IPS-18a (cell line): ENCODE measurements around the gene ABI3.
"Not testable (repeated sequence)": the region's sequence is repeated elsewhere in the genome, so short reads cannot be mapped to it uniquely, and the experiment has no call there.

Source experiments
- H3K27ac ChIP-seq: one replicate; pipeline ENCODE4 v1.5.1; 2013; ENCODE audit warnings: low read length
- H3K27me3 ChIP-seq: one replicate; pipeline ENCODE4 v1.6.1; 2013; ENCODE audit warnings: mild to moderate bottlenecking, low read length; ENCODE audit not compliant: control insufficient read depth, insufficient read depth
- H3K36me3 ChIP-seq: one replicate; pipeline ENCODE4 v1.6.1; 2013; ENCODE audit warnings: low read depth, low read length; ENCODE audit not compliant: control insufficient read depth
- H3K4me1 ChIP-seq: one replicate; pipeline ENCODE4 v1.6.1; 2013; ENCODE audit warnings: low read depth, low read length; ENCODE audit not compliant: control insufficient read depth
- H3K4me3 ChIP-seq: one replicate; pipeline ENCODE4 v1.5.1; 2013; ENCODE audit warnings: low read length
- H3K9ac ChIP-seq: one replicate; pipeline ENCODE4 v1.6.1; 2013; ENCODE audit warnings: mild to moderate bottlenecking, low read length, moderate library complexity
- H3K9me3 ChIP-seq: one replicate; pipeline ENCODE4 v1.6.1; 2013; ENCODE audit warnings: low read depth, low read length; ENCODE audit not compliant: control insufficient read depth

Gene ABI3

GRCh38 chr17:49210158-49211029 is at the start of gene ABI3, which contains the start of gene GNGT2:
TSS of gene ABI3 (plus strand) at chr17:49210707. CDS start at chr17:49210725, 18 bp downstream.
TSS of gene GNGT2 (minus strand) at chr17:49210574. CDS start at chr17:49207422, 3,152 bp downstream.
- Histone ChIP-seq H3K4me1 (peaks cover 15% of the 10 kb centered on the region), H3K27me3 (peaks cover 6% of the 10 kb centered on the region)

GRCh38 chr17:49162866-49163265 is 47.6 kb upstream of the ABI3 start:
- H3K27me3 ChIP-seq = peaks cover 4% of the 10 kb centered on the region
- no peaks in the 10 kb centered on the region for H3K4me1 ChIP-seq
- no peaks in the 10 kb centered on the region for H3K36me3 ChIP-seq
- no peak overlapping the region for H3K9ac ChIP-seq
- no peak overlapping the region for H3K4me3 ChIP-seq
- H3K27ac ChIP-seq = no peak overlapping the region
- H3K9me3 ChIP-seq = no peaks in the 10 kb centered on the region

More at GRCh38 chr17:49210158-49211029, at the start of gene ABI3, which contains the start of gene GNGT2:
- Histone ChIP-seq H3K27ac (no peak within 1 kb of the TSS), H3K9ac (no peak within 1 kb of the TSS), H3K4me3 (peak within 1 kb of the TSS; percentile 22), H3K36me3 (no peaks in the 10 kb centered on the region), H3K9me3 (no peaks in the 10 kb centered on the region)

GRCh38 chr17:49165143-49165542 is 45.4 kb upstream of the ABI3 start:
- Histone ChIP-seq H3K27ac (no peak overlapping the region), H3K4me1 (no peaks in the 10 kb centered on the region), H3K4me3 (no peak overlapping the region), H3K36me3 (no peaks in the 10 kb centered on the region), H3K27me3 (peaks cover 4% of the 10 kb centered on the region), H3K9me3 (no peaks in the 10 kb centered on the region), H3K9ac (no peak overlapping the region)

GRCh38 chr17:49168706-49169105 is 41.8 kb upstream of the ABI3 start:
- no peaks in the 10 kb centered on the region for H3K9me3 ChIP-seq
- H3K36me3 ChIP-seq = no peaks in the 10 kb centered on the region
- H3K4me3 ChIP-seq = no peak overlapping the region
- no peak overlapping the region for H3K9ac ChIP-seq
- no peak overlapping the region for H3K27ac ChIP-seq
- peaks cover 4% of the 10 kb centered on the region for H3K27me3 ChIP-seq
- H3K4me1 ChIP-seq = no peaks in the 10 kb centered on the region

- Histone ChIP-seq H3K27ac (no peak overlapping the region), H3K36me3 (no peaks in the 10 kb centered on the region), H3K9me3 (peaks cover 4% of the 10 kb centered on the region), H3K4me1 (no peaks in the 10 kb centered on the region), H3K27me3 (peaks cover 4% of the 10 kb centered on the region), H3K4me3 (no peak overlapping the region), H3K9ac (no peak overlapping the region)
These were observed 40.3 kb upstream of the ABI3 start for GRCh38 chr17:49170216-49170615.

GRCh38 chr17:49170711-49171110 is 39.8 kb upstream of the ABI3 start:
- H3K27ac ChIP-seq, H3K36me3 ChIP-seq, H3K9ac ChIP-seq, H3K9me3 ChIP-seq, H3K27me3 ChIP-seq, H3K4me1 ChIP-seq, H3K4me3 ChIP-seq: not testable (repeated sequence)

GRCh38 chr17:49175978-49176377 is 34.5 kb upstream of the ABI3 start:
- H3K9ac ChIP-seq, H3K27me3 ChIP-seq, H3K4me1 ChIP-seq, H3K4me3 ChIP-seq, H3K36me3 ChIP-seq, H3K9me3 ChIP-seq, H3K27ac ChIP-seq: not testable (repeated sequence)

GRCh38 chr17:49180303-49180702 is 30.2 kb upstream of the ABI3 start:
- no peaks in the 10 kb centered on the region for H3K4me1 ChIP-seq
- no peaks in the 10 kb centered on the region for H3K27me3 ChIP-seq
- H3K9me3 ChIP-seq = no peaks in the 10 kb centered on the region
- no peak overlapping the region for H3K9ac ChIP-seq
- H3K27ac ChIP-seq = no peak overlapping the region
- H3K36me3 ChIP-seq = no peaks in the 10 kb centered on the region
- H3K4me3 ChIP-seq = no peak overlapping the region

- Histone ChIP-seq H3K27ac (no peak overlapping the region), H3K4me3 (no peak overlapping the region), H3K4me1 (no peaks in the 10 kb centered on the region), H3K27me3 (no peaks in the 10 kb centered on the region), H3K9me3 (no peaks in the 10 kb centered on the region), H3K36me3 (no peaks in the 10 kb centered on the region), H3K9ac (no peak overlapping the region)
These were observed 29.4 kb upstream of the ABI3 start for GRCh38 chr17:49180998-49181635.

GRCh38 chr17:49183341-49183740 is 27.2 kb upstream of the ABI3 start:
- Histone ChIP-seq H3K9ac (no peak overlapping the region), H3K27ac (no peak overlapping the region), H3K9me3 (no peaks in the 10 kb centered on the region), H3K4me1 (no peaks in the 10 kb centered on the region), H3K27me3 (no peaks in the 10 kb centered on the region), H3K36me3 (no peaks in the 10 kb centered on the region), H3K4me3 (no peak overlapping the region)

- Histone ChIP-seq H3K9me3 (no peaks in the 10 kb centered on the region), H3K4me3 (no peak overlapping the region), H3K9ac (no peak overlapping the region), H3K27ac (no peak overlapping the region), H3K4me1 (no peaks in the 10 kb centered on the region), H3K36me3 (no peaks in the 10 kb centered on the region), H3K27me3 (no peaks in the 10 kb centered on the region)
These were observed 26.7 kb upstream of the ABI3 start for GRCh38 chr17:49183801-49184200.

GRCh38 chr17:49184522-49184921 is 26.0 kb upstream of the ABI3 start:
- not testable (repeated sequence) for H3K4me1 ChIP-seq

More at GRCh38 chr17:49184522-49184921, 26.0 kb upstream of the ABI3 start:
- not testable (repeated sequence) for H3K36me3 ChIP-seq, H3K9ac ChIP-seq, H3K27me3 ChIP-seq, H3K4me3 ChIP-seq, H3K27ac ChIP-seq, H3K9me3 ChIP-seq
